CD4-positive, alpha-beta T cell (primary cell): ENCODE results near the gene FAM241A. TPM values are rescaled to one million over a fixed set of nuclear protein-coding genes. Genes with fewer than 3 reads are reported as not detected.

ENCODE experiments used
- ATAC-seq: fragments of 200-7000 bp; cut with Tn5 transposase; one replicate; pipeline ENCODE4 v1.10.0; 2022; ENCODE audit warnings: mild to moderate bottlenecking; ENCODE audit not compliant: poor library complexity
- CTCF ChIA-PET: fragments of 350-600 bp; sonication (Branson Sonifier 250); formaldehyde crosslinking; loops from one replicate; lab custom pipeline; 2021; ENCODE audit warnings: antibody characterized with exemption, inconsistent platforms; lab: Charles Lee
- POLR2A ChIA-PET: fragments of 350-600 bp; sonication (Branson Sonifier 250); formaldehyde crosslinking; loops from one replicate; lab custom pipeline; 2021; ENCODE audit warnings: antibody characterized with exemption, inconsistent platforms; lab: Charles Lee
- DNase-seq, 14 experiments: peaks; one replicate each; pipeline ENCODE4 v3.0.0-alpha.2; 2013 to 2020; ENCODE audit warnings: mixed read lengths in 2 of 14
- H3K27ac ChIP-seq, 2 donors: one replicate each; pipeline versions ENCODE4 v1.5.1 to v1.7.0; 2013; ENCODE audit warnings: low read length in 2 of 2, low read depth in 1 of 2, mild to moderate bottlenecking in 1 of 2
- H3K27me3 ChIP-seq, 2 experiments: 1 replicate in 1 of 2; 2 replicates in 1 of 2; pipeline versions ENCODE4 v1.6.1 to v1.7.0; 2013; ENCODE audit warnings: low read length in 2 of 2, control low read depth in 1 of 2, mild to moderate bottlenecking in 1 of 2, moderate library complexity in 1 of 2; ENCODE audit not compliant: insufficient read depth in 2 of 2, control insufficient read depth in 1 of 2
- H3K36me3 ChIP-seq: one replicate; pipeline ENCODE4 v1.6.1; 2013; ENCODE audit warnings: low read length, control low read depth; ENCODE audit not compliant: insufficient read depth
- H3K4me1 ChIP-seq: one replicate; pipeline ENCODE4 v1.6.1; 2013; ENCODE audit warnings: low read length, control low read depth; ENCODE audit not compliant: insufficient read depth
- H3K4me3 ChIP-seq: one replicate; pipeline ENCODE4 v1.5.1; 2013; ENCODE audit warnings: mild to moderate bottlenecking, low read length, moderate library complexity
- H3K9me3 ChIP-seq, 2 experiments: 1 replicate in 1 of 2; 2 replicates in 1 of 2; pipeline versions ENCODE4 v1.6.1 to v1.7.0; 2013; ENCODE audit warnings: low read length in 2 of 2, mild to moderate bottlenecking in 2 of 2, control low read depth in 1 of 2, moderate library complexity in 1 of 2; ENCODE audit not compliant: control insufficient read depth in 1 of 2, insufficient read depth in 1 of 2
- H3K27ac Mint-ChIP-seq: one replicate; pipeline ENCODE4 v1.8.0; 2020; ENCODE audit warnings: mixed read lengths
- H3K27me3 Mint-ChIP-seq: one replicate; pipeline ENCODE4 v1.8.0; 2021; ENCODE audit warnings: mixed read lengths
- H3K36me3 Mint-ChIP-seq: one replicate; pipeline ENCODE4 v1.8.0; 2021; ENCODE audit warnings: low read depth, mixed read lengths
- H3K4me1 Mint-ChIP-seq: one replicate; pipeline ENCODE4 v1.8.0; 2021; ENCODE audit warnings: low read depth, mixed read lengths
- H3K4me3 Mint-ChIP-seq: one replicate; pipeline ENCODE4 v1.8.0; 2020; ENCODE audit warnings: mild to moderate bottlenecking, mixed read lengths
- H3K9me3 Mint-ChIP-seq: one replicate; pipeline ENCODE4 v1.8.0; 2020; ENCODE audit warnings: mixed read lengths
- CTCF ChIP-seq: fragments of 200-600 bp; IDR thresholded peaks from one replicate; pipeline ENCODE4 v1.8.0; 2022; ENCODE audit warnings: antibody characterized with exemption, mild to moderate bottlenecking
- intact Hi-C, 2 experiments: fragments of 100-400 bp; cut with DNase I in 1 of 2; cut with micrococcal nuclease in 1 of 2; formaldehyde crosslinking; loops; one replicate each; pipeline versions ENCODE4 v1.15.1 to v1.9.0; 2023 to 2025; cut with DNase I, micrococcal nuclease
- total RNA-seq, 174 experiments: library from RNA in 2 of 174; stranded (reverse) in 2 of 174; gene quantifications; one replicate each; pipeline ENCODE4 v1.2.3 and lab custom pipeline; 2021 to 2026

The FAM241A gene
- total RNA-seq, 2 experiments from 2014 or later: 0.74 to 1.1 TPM

GRCh38 chr4:112190684-112191083 is 45.4 kb downstream of the FAM241A start:
- Mint-ChIP-seq H3K27ac (no peak overlapping the region), H3K4me3 (no peak overlapping the region), H3K27me3 (no peaks in the 10 kb centered on the region), H3K4me1 (no peaks in the 10 kb centered on the region), H3K9me3 (no peaks in the 10 kb centered on the region), H3K36me3 (peaks cover 15% of the 10 kb centered on the region)
- H3K27me3 ChIP-seq: no peaks in the 10 kb centered on the region
- no peaks in the 10 kb centered on the region for H3K9me3 ChIP-seq
- no peaks in the 10 kb centered on the region for H3K4me1 ChIP-seq
- ATAC-seq: no peak
- H3K4me3 ChIP-seq: no peak overlapping the region
- no peak overlapping the region for H3K27ac ChIP-seq
- POLR2A ChIA-PET: interaction anchor here (1.4 kb wide), 1 partner anchor 14 kb away, joined by 3 read pairs; no protein-coding TSS in a partner anchor
- no peak for DNase-seq
- H3K36me3 ChIP-seq: no peaks in the 10 kb centered on the region
- intact Hi-C loops: no loop called here
- TF ChIP-seq CTCF: no peak
- CTCF ChIA-PET: interaction anchor here (1.8 kb wide), 1 partner anchor 10 kb away, joined by 7 read pairs; no protein-coding TSS in a partner anchor

GRCh38 chr4:112196461-112196860 is 51.2 kb downstream of the FAM241A start:
- Mint-ChIP-seq H3K4me3 (no peak overlapping the region), H3K4me1 (no peaks in the 10 kb centered on the region), H3K36me3 (no peaks in the 10 kb centered on the region), H3K27ac (no peak overlapping the region), H3K27me3 (no peaks in the 10 kb centered on the region), H3K9me3 (no peaks in the 10 kb centered on the region)
- ChIA-PET POLR2A (no interaction called here), CTCF (no interaction called here)
- Histone ChIP-seq H3K27me3 (no peaks in the 10 kb centered on the region), H3K4me1 (no peaks in the 10 kb centered on the region), H3K9me3 (no peaks in the 10 kb centered on the region), H3K4me3 (no peak overlapping the region), H3K36me3 (no peaks in the 10 kb centered on the region), H3K27ac (no peak overlapping the region)
- intact Hi-C loops: no loop called here
- no peak for TF ChIP-seq CTCF
- ATAC-seq: no peak
- no peak for DNase-seq

- Histone ChIP-seq H3K4me3 (no peak overlapping the region), H3K9me3 (no peaks in the 10 kb centered on the region), H3K36me3 (no peaks in the 10 kb centered on the region), H3K27ac (no peak overlapping the region), H3K4me1 (no peaks in the 10 kb centered on the region), H3K27me3 (no peaks in the 10 kb centered on the region)
- DNase-seq: no peak
- ATAC-seq: no peak
- TF ChIP-seq CTCF: no peak
- no peak overlapping the region for H3K4me3 Mint-ChIP-seq
- H3K4me1 Mint-ChIP-seq: no peaks in the 10 kb centered on the region
- ChIA-PET CTCF (no interaction called here), POLR2A (no interaction called here)
- intact Hi-C loops: no loop called here
- no peaks in the 10 kb centered on the region for H3K36me3 Mint-ChIP-seq
- H3K27me3 Mint-ChIP-seq: no peaks in the 10 kb centered on the region
- no peaks in the 10 kb centered on the region for H3K9me3 Mint-ChIP-seq
- H3K27ac Mint-ChIP-seq: no peak overlapping the region
Observed at GRCh38 chr4:112199041-112199440, 53.8 kb downstream of the FAM241A start.
